ENCODE data around the gene ARFGEF3.
"Not testable (repeated sequence)": the region's sequence is repeated elsewhere in the genome, so short reads cannot be mapped to it uniquely, and the experiment has no call there.

The ARFGEF3 gene

GRCh38 chr6:138117376-138117914 lies 44.3 kb upstream of the ARFGEF3 start:
- WGBS (ENCODE audit: insufficient coverage) = 100% methylated on average over 2 of the region's 8 CpGs
- ChIA-PET CTCF (interaction anchor here (1.2 to 7.1 kb wide), 11 partner anchors 8 to 649 kb away, joined by 3 to 72 read pairs (median 10); partner anchors contain the start of genes HEBP2 and PERP), POLR2A (no interaction called here)
- Histone ChIP-seq H3K27me3 (replicated peaks in 2 of 5; ENCODE audit: control insufficient read depth in 4 of 5, insufficient read depth in 5 of 5, low read length in 4 of 5) (peaks cover 0 to 5% (median 0%) of the 10 kb centered on the region in 5 experiments), H3K4me1 (ENCODE audit: control extremely low read depth in 1 of 4, control insufficient read depth in 4 of 4, insufficient read depth in 4 of 4, low read length in 3 of 4) (peaks cover 2 to 8% (median 7%) of the 10 kb centered on the region in 4 experiments), H3K27ac (ENCODE audit: insufficient read depth in 1 of 2, low read depth in 1 of 2, low read length in 2 of 2, poor library complexity in 1 of 2, severe bottlenecking in 2 of 2) (no peak overlapping the region), H3K36me3 (ENCODE audit: control insufficient read depth in 4 of 4, insufficient read depth in 4 of 4, low read length in 3 of 4) (no peaks in the 10 kb centered on the region), H3K4me3 (ENCODE audit: control insufficient read depth in 1 of 7, extremely low read depth in 1 of 7, insufficient read depth in 4 of 7, low read depth in 2 of 7, low read length in 6 of 7) (no peak overlapping the region), H3K9me3 (ENCODE audit: control extremely low read depth in 1 of 5, control insufficient read depth in 4 of 5, insufficient read depth in 2 of 5, low read depth in 1 of 5, low read length in 4 of 5) (peaks cover 0 to 2% (median 0%) of the 10 kb centered on the region in 5 experiments)
- DNase-seq = no peak

- POLR2A ChIA-PET; H3K27ac ChIP-seq (ENCODE audit: insufficient read depth in 1 of 2, low read depth in 1 of 2, low read length in 2 of 2, poor library complexity in 1 of 2, severe bottlenecking in 2 of 2); H3K9me3 ChIP-seq (ENCODE audit: control extremely low read depth in 1 of 5, control insufficient read depth in 4 of 5, insufficient read depth in 2 of 5, low read depth in 1 of 5, low read length in 4 of 5); DNase-seq; H3K36me3 ChIP-seq (ENCODE audit: control insufficient read depth in 4 of 4, insufficient read depth in 4 of 4, low read length in 3 of 4); H3K4me3 ChIP-seq (ENCODE audit: control insufficient read depth in 1 of 7, extremely low read depth in 1 of 7, insufficient read depth in 4 of 7, low read depth in 2 of 7, low read length in 6 of 7); H3K27me3 ChIP-seq (replicated peaks in 2 of 5; ENCODE audit: control insufficient read depth in 4 of 5, insufficient read depth in 5 of 5, low read length in 4 of 5); H3K4me1 ChIP-seq (ENCODE audit: control extremely low read depth in 1 of 4, control insufficient read depth in 4 of 4, insufficient read depth in 4 of 4, low read length in 3 of 4): not testable (repeated sequence)
- CTCF ChIA-PET = interaction anchor here (1.2 to 7.1 kb wide), 3 partner anchors 112 to 470 kb away, joined by 3 to 72 read pairs (median 4); no protein-coding TSS in a partner anchor
- 100% methylated on average over 1 of the region's 1 CpG for WGBS (ENCODE audit: insufficient coverage)
These were observed 42.5 kb upstream of the ARFGEF3 start for GRCh38 chr6:138119229-138119628.

GRCh38 chr6:138119976-138120375 lies 41.8 kb upstream of the ARFGEF3 start:
- no peak overlapping the region for H3K27ac ChIP-seq (ENCODE audit: insufficient read depth in 1 of 2, low read depth in 1 of 2, low read length in 2 of 2, poor library complexity in 1 of 2, severe bottlenecking in 2 of 2)
- H3K9me3 ChIP-seq (ENCODE audit: control extremely low read depth in 1 of 5, control insufficient read depth in 4 of 5, insufficient read depth in 2 of 5, low read depth in 1 of 5, low read length in 4 of 5) = peaks cover 0 to 3% (median 0%) of the 10 kb centered on the region in 5 experiments
- no peaks in the 10 kb centered on the region for H3K27me3 ChIP-seq (replicated peaks in 2 of 5; ENCODE audit: control insufficient read depth in 4 of 5, insufficient read depth in 5 of 5, low read length in 4 of 5)
- ChIA-PET POLR2A (no interaction called here), CTCF (interaction anchor here (1.2 to 1.4 kb wide), 2 partner anchors 113 to 469 kb away, joined by 3 to 4 read pairs; no protein-coding TSS in a partner anchor)
- no peak for DNase-seq
- H3K4me3 ChIP-seq (ENCODE audit: control insufficient read depth in 1 of 7, extremely low read depth in 1 of 7, insufficient read depth in 4 of 7, low read depth in 2 of 7, low read length in 6 of 7) = no peak overlapping the region
- no peaks in the 10 kb centered on the region for H3K36me3 ChIP-seq (ENCODE audit: control insufficient read depth in 4 of 4, insufficient read depth in 4 of 4, low read length in 3 of 4)
- peaks cover 2 to 8% (median 7%) of the 10 kb centered on the region in 4 experiments for H3K4me1 ChIP-seq (ENCODE audit: control extremely low read depth in 1 of 4, control insufficient read depth in 4 of 4, insufficient read depth in 4 of 4, low read length in 3 of 4)

- no peak for DNase-seq
- WGBS (ENCODE audit: insufficient coverage) = no CpG with 5 or more reads among the region's 4 CpGs
- no peaks in the 10 kb centered on the region for H3K4me1 ChIP-seq (ENCODE audit: control extremely low read depth in 1 of 4, control insufficient read depth in 4 of 4, insufficient read depth in 4 of 4, low read length in 3 of 4)
- no peak overlapping the region for H3K27ac ChIP-seq (ENCODE audit: insufficient read depth in 1 of 2, low read depth in 1 of 2, low read length in 2 of 2, poor library complexity in 1 of 2, severe bottlenecking in 2 of 2)
- H3K36me3 ChIP-seq (ENCODE audit: control insufficient read depth in 4 of 4, insufficient read depth in 4 of 4, low read length in 3 of 4) = no peaks in the 10 kb centered on the region
- H3K9me3 ChIP-seq (ENCODE audit: control extremely low read depth in 1 of 5, control insufficient read depth in 4 of 5, insufficient read depth in 2 of 5, low read depth in 1 of 5, low read length in 4 of 5) = peaks cover 0 to 3% (median 0%) of the 10 kb centered on the region in 5 experiments
- ChIA-PET CTCF (interaction anchor here (0.9 to 2.0 kb wide), 2 partner anchors 10 to 13 kb away, joined by 3 to 9 read pairs; no protein-coding TSS in a partner anchor), POLR2A (no interaction called here)
- no peak overlapping the region for H3K4me3 ChIP-seq (ENCODE audit: control insufficient read depth in 1 of 7, extremely low read depth in 1 of 7, insufficient read depth in 4 of 7, low read depth in 2 of 7, low read length in 6 of 7)
- peaks cover 0 to 2% (median 0%) of the 10 kb centered on the region in 5 experiments for H3K27me3 ChIP-seq (replicated peaks in 2 of 5; ENCODE audit: control insufficient read depth in 4 of 5, insufficient read depth in 5 of 5, low read length in 4 of 5)
These were observed 37.6 kb upstream of the ARFGEF3 start for GRCh38 chr6:138124096-138124495.

- no peaks in the 10 kb centered on the region for H3K4me1 ChIP-seq (ENCODE audit: control extremely low read depth in 1 of 4, control insufficient read depth in 4 of 4, insufficient read depth in 4 of 4, low read length in 3 of 4)
- POLR2A ChIA-PET = no interaction called here
- no peaks in the 10 kb centered on the region for H3K36me3 ChIP-seq (ENCODE audit: control insufficient read depth in 4 of 4, insufficient read depth in 4 of 4, low read length in 3 of 4)
- H3K4me3 ChIP-seq (ENCODE audit: control insufficient read depth in 1 of 7, extremely low read depth in 1 of 7, insufficient read depth in 4 of 7, low read depth in 2 of 7, low read length in 6 of 7) = no peak overlapping the region
- WGBS (ENCODE audit: insufficient coverage) = 100% methylated on average over 1 of the region's 3 CpGs
- no peak for DNase-seq
- peaks cover 0 to 3% (median 0%) of the 10 kb centered on the region in 5 experiments for H3K9me3 ChIP-seq (ENCODE audit: control extremely low read depth in 1 of 5, control insufficient read depth in 4 of 5, insufficient read depth in 2 of 5, low read depth in 1 of 5, low read length in 4 of 5)
- H3K27me3 ChIP-seq (replicated peaks in 2 of 5; ENCODE audit: control insufficient read depth in 4 of 5, insufficient read depth in 5 of 5, low read length in 4 of 5) = peaks cover 0 to 5% (median 0%) of the 10 kb centered on the region in 5 experiments
- CTCF ChIA-PET = no interaction called here
- H3K27ac ChIP-seq (ENCODE audit: insufficient read depth in 1 of 2, low read depth in 1 of 2, low read length in 2 of 2, poor library complexity in 1 of 2, severe bottlenecking in 2 of 2) = no peak overlapping the region
These were observed 33.6 kb upstream of the ARFGEF3 start for GRCh38 chr6:138128096-138128495.

GRCh38 chr6:138129190-138129589 lies 32.5 kb upstream of the ARFGEF3 start:
- 98% methylated on average over 6 of the region's 8 CpGs for WGBS (ENCODE audit: insufficient coverage)
- H3K4me1 ChIP-seq (ENCODE audit: control extremely low read depth in 1 of 4, control insufficient read depth in 4 of 4, insufficient read depth in 4 of 4, low read length in 3 of 4) = no peaks in the 10 kb centered on the region
- H3K27me3 ChIP-seq (replicated peaks in 2 of 5; ENCODE audit: control insufficient read depth in 4 of 5, insufficient read depth in 5 of 5, low read length in 4 of 5) = peaks cover 0 to 5% (median 0%) of the 10 kb centered on the region in 5 experiments
- no peaks in the 10 kb centered on the region for H3K36me3 ChIP-seq (ENCODE audit: control insufficient read depth in 4 of 4, insufficient read depth in 4 of 4, low read length in 3 of 4)
- peaks cover 0 to under 1% (median 0%) of the 10 kb centered on the region in 5 experiments for H3K9me3 ChIP-seq (ENCODE audit: control extremely low read depth in 1 of 5, control insufficient read depth in 4 of 5, insufficient read depth in 2 of 5, low read depth in 1 of 5, low read length in 4 of 5)
- H3K4me3 ChIP-seq (ENCODE audit: control insufficient read depth in 1 of 7, extremely low read depth in 1 of 7, insufficient read depth in 4 of 7, low read depth in 2 of 7, low read length in 6 of 7) = no peak overlapping the region
- POLR2A ChIA-PET = no interaction called here
- H3K27ac ChIP-seq (ENCODE audit: insufficient read depth in 1 of 2, low read depth in 1 of 2, low read length in 2 of 2, poor library complexity in 1 of 2, severe bottlenecking in 2 of 2) = no peak overlapping the region
- CTCF ChIA-PET = no interaction called here
- DNase-seq = no peak

GRCh38 chr6:138142806-138143205 lies 18.9 kb upstream of the ARFGEF3 start:
- ChIA-PET POLR2A (no interaction called here), CTCF (interaction anchor here (1.7 kb wide), 1 partner anchor 27 kb away, joined by 3 read pairs; no protein-coding TSS in a partner anchor)

More at GRCh38 chr6:138142806-138143205, 18.9 kb upstream of the ARFGEF3 start:
- no peak overlapping the region for H3K27ac ChIP-seq (ENCODE audit: insufficient read depth in 1 of 2, low read depth in 1 of 2, low read length in 2 of 2, poor library complexity in 1 of 2, severe bottlenecking in 2 of 2)
- no peak for DNase-seq
- H3K9me3 ChIP-seq (ENCODE audit: control extremely low read depth in 1 of 5, control insufficient read depth in 4 of 5, insufficient read depth in 2 of 5, low read depth in 1 of 5, low read length in 4 of 5) = no peaks in the 10 kb centered on the region
- peaks cover 0 to 2% (median 0%) of the 10 kb centered on the region in 5 experiments for H3K27me3 ChIP-seq (replicated peaks in 2 of 5; ENCODE audit: control insufficient read depth in 4 of 5, insufficient read depth in 5 of 5, low read length in 4 of 5)
- no peak overlapping the region for H3K4me3 ChIP-seq (ENCODE audit: control insufficient read depth in 1 of 7, extremely low read depth in 1 of 7, insufficient read depth in 4 of 7, low read depth in 2 of 7, low read length in 6 of 7)
- 95% methylated on average over 2 of the region's 4 CpGs for WGBS (ENCODE audit: insufficient coverage)
- no peaks in the 10 kb centered on the region for H3K4me1 ChIP-seq (ENCODE audit: control extremely low read depth in 1 of 4, control insufficient read depth in 4 of 4, insufficient read depth in 4 of 4, low read length in 3 of 4)
- H3K36me3 ChIP-seq (ENCODE audit: control insufficient read depth in 4 of 4, insufficient read depth in 4 of 4, low read length in 3 of 4) = no peaks in the 10 kb centered on the region

Data from common myeloid progenitor, CD34-positive (primary cell).